GM21381 (cell line): Measurements from ENCODE around the gene ZNF324.
"Not testable (repeated sequence)": the region's sequence is repeated elsewhere in the genome, so short reads cannot be mapped to it uniquely, and the experiment has no call there.

Experiments
- ATAC-seq: cut with Tn5 transposase; IDR thresholded peaks from one replicate; pipeline ENCODE4 v1.9.1; 2021; ENCODE audit warnings: mild to moderate bottlenecking, moderate library complexity; ENCODE audit not compliant: unreplicated experiment

ZNF324 gene

DNA sequence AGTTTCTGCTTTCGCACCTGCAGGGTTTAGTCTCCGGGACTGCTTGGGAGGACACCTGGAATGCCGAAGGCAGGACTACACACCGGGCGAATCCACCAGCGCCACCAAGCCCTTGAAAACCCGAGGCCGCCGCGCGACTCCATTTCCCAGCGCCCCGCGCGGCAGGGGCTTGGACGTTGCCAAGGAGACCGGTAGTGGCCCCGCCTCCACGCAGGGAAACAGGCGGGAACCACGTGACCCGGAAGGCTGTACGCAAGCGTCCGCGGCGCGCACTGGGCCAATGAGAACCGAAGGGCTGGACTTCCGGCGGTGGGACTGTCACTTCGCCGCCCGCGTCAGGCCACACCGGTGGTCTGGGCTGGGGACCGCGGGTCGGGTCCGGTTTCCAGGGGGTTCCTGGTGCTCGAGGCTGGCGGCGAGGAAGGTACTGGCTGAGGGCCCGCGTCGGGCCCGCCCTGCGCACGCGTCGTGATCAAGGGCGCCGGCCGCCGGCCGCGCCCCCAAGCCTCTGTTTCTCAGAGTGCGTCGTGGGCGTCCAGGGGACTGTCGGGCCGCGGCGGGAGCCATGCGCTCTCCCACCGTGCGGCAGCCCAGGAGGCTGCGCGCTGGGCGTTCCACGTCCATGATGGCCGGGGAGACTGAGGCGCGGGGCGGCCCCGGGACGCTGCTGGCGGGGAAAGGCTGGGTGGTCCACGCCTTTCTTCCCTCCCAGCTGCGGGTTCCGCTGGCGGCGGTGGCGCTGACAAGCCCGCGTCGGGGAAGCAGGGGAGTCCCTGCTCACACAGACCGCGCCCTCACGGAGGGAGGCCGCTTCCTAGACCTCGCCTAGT is at the start of gene ZNF324:
Gene ZNF324 (plus strand): TSS at position 321 of the 830 bp plus-strand sequence. CDS start 2,106 bp downstream, outside the sequence.
- peak; percentile 83 for ATAC-seq

DNA sequence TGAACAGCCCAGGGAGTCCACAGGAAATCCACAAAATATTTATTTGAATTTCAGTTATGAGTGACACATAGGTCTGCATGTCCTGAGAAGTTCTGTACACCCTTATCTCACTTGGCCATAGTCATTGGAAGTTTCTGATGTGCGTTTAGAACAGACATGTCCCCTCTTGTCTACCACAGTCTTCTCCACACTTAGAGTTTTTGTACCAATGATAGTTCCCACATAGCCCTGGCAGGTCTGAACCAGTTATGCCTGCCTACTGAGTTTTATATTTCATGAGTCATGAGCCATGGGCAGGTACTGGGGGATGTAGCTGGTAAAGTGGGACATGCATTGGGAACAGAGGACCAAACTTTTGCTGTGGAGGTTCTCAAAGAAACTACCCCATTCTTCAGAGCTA is 38.3 kb upstream of the ZNF324 start:
- ATAC-seq: no peak

DNA sequence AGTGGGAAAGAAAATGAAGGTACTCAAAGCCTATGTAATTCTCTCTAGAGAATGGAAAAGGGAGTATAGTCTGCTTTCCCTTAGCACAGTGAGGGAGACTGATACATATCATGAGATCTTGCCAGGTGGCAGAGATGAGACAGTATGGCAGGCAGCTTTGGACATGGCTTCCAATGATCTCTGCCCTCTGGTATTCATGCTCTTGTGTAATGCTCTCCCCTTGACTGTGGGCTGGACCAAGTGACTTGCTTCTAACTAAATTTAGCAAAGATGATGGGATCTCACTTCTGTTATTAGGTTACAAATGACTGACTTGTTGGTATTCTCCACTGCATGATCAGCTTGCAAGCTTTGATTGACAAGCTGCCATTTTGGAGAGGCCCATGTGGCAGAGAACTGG is 37.1 kb upstream of the ZNF324 start:
- ATAC-seq: no peak

DNA sequence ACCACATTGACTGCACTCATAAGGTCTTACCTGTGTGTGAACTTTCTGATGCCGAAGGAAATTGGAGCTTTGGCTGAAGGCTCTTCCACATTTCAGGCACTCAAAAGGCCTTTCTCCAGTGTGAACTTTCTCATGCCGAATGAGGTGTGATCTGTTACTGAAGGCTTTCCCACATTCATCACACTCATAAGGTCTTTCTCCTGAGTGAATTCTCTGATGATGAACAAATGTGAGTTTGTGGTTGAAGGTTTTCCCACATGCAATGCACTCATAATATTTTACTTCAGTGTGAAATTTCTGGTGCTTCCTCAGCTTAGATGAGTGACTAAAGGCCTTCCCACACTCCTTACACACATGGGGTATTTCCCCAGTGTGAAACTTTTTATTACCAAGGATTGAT is 32.7 kb upstream of the ZNF324 start:
- ATAC-seq: no peak

DNA sequence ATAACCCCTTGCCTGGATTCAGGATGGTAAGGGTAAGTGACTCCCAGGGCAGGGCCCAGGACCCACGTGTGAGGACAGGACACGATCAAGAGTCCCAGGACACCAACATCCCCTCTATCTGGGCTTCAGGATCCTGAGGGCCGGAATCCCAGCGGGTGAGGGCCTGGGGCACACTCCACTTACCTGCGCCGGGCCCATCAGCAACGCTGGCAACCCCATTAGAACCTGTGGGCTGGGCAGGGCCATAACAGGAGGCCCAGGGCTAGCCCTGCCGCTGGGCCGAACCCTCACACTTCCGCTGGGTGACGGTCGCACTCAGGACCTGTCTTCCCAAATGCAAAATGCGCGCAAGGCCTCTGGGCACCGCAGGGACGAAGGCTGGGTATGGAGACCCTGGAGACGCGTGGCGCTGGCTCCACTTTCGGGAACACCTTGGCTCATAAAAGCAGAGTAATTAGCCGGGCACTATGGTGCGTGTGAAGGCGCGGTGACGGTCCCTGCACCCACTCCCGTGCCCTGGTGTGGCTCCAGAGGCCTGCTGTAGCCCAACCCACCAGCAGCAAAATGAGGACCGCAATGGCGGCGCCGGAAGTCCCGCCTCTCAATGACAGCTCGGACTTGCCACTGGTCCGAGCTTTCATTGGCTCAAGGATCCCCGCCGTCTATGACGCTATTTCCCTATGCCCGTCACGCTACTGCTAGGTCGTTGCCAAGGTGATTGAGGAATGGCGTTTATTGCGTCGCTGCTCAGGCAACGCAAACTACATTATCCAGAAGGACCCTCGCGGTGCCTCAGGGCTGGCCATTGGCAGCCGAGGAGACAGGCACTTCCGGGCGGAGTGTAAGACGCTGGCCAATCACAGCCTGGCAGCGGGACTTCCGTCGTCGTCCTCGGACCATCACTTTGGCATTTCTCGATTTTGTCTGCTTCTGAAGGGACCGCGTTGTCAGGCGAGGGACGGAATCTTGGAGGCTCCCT is 27.0 kb upstream of the ZNF324 start, which contains the start of gene ZNF132:
Gene ZNF132 (minus strand): TSS at position 578 of the 979 bp plus-strand sequence. CDS start 332 bp downstream, at position 246.
- ATAC-seq: peak; percentile 94

DNA sequence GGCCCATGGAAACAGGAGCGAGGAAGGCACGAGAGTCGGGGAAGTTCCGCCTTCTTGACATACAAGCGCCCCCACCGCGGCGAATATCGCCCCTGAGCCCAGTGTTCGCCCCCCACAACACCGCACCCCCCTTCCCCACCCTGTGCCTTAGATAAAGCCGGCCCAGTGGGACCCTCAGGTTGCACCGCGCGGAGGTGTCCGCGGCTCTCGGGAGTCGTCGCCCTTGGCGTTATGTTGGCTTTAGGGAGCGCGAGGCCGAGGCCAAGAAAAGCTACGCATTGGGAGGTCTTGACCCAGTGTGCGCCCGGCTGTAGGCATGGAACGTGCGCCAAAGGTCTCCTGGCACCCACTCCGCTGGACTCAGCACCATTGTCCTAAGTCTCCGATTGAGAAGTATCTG is 26.3 kb upstream of the ZNF324 start:
- ATAC-seq: no peak

DNA sequence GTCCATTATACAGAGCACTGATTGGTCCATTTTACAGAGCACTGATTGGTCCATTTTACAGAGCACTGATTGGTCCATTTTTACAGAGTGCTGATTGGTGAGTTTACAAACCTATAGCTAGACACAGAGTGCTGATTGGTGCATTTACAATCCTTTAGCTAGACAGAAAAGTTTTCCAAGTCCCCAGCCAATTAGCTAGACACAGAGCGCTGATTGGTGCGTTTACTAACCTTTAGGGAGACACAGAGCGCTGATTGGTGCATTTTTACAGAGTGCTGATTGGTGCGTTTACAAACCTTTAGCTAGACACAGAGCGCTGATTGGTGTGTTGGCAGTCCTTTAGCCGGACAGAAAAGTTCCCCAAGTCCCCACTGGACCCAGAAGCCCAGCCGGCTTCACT is 23.9 kb upstream of the ZNF324 start:
- not testable (repeated sequence) for ATAC-seq

DNA sequence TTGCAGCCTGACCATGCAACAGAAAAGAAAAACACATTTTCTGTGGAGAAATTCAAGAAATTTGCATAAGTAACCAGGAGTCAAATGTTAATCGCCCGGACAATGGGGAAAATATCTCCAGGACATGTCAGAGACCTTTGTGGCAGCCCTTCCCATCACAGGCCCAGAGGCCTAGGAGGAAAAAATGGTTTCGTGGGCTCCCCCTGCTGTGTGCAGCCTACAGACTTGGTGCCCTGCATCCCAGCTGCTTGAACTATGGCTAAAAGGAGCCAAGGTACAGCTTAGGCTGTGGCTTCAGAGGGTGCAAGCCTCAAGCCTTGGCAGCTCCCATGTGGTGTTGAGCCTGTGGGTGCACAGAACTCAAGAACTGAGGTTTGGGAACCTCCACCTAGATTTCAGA is 18.0 kb upstream of the ZNF324 start:
- not testable (repeated sequence) for ATAC-seq

DNA sequence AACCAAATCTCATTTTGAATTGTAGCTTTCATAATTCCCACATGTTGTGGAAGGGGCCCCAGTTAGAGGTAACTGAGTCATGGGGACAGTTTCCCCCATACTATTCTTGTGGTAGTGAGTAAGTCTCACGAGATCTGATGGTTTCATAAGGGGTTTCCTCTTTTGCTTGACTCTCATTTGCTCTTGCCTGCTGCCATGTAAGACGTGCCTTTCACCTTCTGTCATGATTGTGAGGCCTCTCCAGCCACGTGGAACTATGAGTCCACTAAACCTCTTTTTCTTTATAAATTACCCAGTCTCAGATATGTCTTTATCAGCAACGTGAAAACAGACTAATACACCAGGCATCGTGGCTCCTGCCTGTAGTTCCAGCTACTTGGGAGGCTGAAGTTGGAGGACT is 16.9 kb upstream of the ZNF324 start:
- ATAC-seq: not testable (repeated sequence)

DNA sequence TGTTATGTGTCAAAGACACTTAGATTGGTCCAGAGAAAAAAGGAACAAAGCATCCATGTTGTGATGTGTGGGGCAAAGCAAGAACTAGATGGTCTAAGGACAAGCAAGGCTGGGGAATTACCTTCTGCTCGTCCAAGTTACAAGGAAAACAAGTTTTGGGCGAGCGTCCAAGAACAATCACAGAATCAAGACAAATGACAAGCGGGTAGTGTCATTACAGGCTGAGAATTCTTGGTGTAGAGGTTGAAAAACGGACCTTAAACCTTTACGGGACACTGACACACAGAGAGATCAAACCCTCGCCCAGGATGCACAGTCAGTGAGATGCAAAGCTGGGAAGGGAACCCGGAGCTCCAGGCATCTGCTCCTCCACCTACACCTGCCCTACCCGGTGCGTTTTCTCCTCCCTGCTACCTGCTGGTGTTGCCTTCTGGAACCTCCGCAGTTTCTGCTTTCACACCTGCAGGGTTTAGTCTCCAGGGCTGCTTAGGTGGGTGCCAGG is 16.0 kb upstream of the ZNF324 start:
- peak; percentile 3 for ATAC-seq

DNA sequence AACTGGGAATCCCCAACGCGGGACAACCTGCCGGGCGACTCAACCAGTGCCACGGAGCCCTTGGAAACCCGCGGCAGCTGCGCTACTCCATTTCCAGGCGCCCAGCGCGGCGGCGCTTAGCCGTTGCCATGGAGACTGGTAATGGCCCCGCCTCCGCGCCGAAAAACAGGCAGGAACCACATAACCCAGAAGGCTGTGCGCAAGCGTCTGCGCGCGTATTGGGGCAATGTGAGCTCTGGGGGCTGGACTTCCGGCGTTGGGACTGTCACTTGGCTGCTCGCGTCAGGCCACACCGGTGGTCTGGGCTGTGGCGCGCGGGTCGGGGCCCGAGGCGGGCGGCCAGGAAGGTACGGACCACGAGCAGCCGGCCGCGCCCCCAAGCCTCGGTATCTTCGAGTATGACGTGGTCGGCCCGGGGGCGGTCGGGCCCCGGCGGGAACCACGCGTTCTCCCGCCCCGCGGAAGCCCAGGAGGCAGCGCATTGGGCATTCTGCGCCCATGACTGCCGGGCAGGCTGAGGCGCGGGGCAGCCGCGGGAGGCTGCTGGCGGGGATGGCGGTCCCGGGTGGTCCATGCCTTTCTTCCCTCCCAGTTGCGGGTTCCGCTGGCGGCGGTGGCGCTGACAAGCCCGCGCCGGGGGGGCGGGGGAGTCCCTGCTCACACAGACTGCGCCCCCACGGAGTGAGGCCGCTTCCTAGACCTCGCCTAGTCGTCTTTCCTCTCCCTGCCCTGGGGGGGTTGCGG is 15.3 kb upstream of the ZNF324 start, which contains the start of gene ZNF324B:
Gene ZNF324B (plus strand): TSS at position 265 of the 744 bp plus-strand sequence. CDS start 2,080 bp downstream, outside the sequence.
- ATAC-seq: peak; percentile 93

DNA sequence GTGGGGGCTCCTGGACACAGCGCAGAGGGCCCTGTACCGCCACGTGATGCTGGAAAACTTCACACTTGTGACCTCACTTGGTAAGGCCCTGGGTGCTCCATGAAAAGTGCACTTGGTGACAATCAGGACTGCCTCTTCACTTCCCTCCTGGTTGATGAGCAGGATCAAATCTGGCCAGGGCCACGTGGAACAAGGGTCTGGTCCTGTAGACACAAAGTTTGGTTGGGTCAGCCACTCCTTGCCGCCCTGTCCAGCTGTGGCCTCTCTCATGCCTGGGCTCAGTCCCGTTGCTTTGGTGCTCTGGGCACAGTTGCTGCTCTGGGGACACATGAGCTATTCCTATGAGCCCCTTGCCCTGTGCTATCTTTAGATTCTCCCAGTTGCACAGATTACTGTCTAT is 13.1 kb upstream of the ZNF324 start:
- no peak for ATAC-seq

DNA sequence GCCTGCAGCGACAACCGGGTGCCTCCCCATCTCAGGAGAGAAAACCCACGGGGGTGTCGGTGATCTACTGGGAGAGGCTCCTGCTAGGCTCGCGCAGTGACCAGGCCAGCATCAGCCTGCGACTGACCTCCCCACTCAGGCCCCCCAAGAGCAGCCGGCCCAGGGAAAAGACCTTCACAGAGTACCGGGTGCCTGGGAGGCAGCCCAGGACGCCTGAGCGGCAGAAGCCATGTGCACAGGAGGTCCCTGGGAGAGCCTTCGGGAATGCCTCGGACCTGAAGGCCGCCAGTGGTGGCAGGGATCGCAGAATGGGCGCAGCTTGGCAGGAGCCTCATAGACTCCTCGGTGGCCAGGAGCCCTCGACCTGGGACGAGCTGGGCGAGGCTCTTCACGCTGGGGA is 11.6 kb upstream of the ZNF324 start:
- ATAC-seq: no peak

DNA sequence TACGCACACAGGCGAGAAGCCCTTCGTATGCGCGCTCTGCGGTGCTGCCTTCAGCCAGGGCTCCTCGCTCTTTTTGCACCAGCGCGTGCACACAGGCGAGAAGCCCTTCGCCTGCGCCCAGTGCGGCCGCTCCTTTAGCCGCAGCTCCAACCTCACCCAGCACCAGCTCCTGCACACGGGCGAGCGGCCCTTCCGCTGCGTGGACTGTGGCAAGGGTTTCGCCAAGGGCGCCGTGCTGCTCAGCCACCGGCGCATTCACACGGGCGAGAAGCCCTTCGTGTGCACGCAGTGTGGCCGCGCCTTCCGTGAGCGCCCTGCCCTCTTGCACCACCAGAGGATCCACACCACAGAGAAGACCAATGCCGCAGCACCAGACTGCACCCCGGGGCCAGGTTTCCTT is 10.8 kb upstream of the ZNF324 start:
- ATAC-seq: no peak

DNA sequence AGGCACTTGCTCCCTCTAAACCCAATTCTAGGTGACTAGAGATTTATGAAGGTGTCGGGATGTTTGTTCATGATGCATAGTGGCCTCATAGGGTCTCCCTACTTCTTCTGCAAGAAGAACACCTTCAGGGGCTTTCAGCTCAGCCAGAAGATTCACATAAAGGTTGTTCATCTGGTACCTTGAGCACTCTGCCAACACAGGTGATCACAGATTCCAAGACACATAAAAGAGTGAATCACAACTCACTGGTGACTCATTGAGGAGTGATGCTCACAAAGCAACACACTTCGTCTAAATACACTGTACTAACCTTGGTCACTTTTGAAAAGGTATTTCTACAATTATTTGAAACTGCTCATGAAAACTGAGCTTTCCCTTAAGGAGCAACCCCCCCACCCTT is 6.8 kb upstream of the ZNF324 start:
- no peak for ATAC-seq

DNA sequence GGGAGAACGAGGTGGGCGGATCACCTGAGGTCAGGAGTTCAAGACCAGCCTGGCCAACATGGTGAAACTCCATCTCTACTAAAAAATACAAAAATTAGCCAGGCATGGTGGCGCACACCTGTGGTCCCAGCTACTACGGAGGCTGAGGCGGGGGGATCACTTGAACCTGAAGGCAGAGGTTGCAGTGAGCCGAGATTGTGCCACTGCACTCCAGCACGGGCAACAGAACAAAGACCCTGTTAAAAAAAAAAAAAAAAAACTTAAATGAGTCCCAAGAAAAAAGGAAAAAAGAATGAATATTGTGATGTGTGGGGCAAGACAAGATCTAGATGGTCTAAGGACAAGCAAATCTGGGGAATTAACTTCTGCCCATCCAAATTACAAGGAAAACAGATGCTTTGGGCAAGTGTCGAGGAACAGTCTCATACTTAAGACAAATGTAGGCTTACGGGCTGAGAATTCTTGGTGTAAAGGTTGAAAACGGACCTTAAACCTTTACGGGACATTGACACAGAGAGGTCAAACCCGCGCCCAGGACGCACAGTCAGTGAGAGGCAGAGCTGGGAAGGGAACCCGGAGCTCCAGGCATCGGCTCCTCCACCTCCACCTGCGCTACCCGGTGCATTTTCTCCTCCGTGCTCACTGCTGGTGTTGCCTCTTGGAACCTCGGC is 656 bp upstream of the ZNF324 start:
- peak; percentile 22 for ATAC-seq

DNA sequence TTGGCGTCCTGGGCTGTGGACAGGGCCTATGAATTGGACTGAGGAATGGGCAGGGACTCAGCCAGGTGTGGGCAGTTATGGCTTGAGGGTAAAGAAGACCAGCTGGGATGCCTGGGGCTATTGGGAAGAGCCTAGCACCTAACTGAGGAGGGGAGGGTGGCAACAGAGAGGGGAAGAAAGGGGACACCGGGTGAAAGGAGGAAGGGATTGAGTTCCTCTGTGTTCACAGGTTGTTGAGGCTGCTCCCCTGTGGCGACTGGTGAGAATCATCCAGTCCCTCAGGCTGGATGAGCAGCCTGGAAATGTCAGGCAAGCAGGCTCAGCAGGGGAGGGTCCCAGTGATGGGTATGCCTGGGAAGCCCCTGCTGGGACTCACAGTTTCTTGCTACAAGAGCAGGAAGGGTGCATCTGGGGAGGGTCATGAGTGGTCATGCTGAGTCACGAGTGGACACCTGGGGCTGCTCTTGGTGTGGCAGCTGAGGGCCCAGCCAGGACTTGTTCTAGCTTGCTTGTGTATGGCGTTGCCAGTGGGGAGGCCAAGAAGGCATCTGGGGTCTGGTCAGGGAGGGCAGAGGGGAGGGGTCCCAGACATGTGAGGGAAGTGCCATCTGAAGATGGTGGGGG is 1.4 kb downstream of the ZNF324 start:
- no peak for ATAC-seq

DNA sequence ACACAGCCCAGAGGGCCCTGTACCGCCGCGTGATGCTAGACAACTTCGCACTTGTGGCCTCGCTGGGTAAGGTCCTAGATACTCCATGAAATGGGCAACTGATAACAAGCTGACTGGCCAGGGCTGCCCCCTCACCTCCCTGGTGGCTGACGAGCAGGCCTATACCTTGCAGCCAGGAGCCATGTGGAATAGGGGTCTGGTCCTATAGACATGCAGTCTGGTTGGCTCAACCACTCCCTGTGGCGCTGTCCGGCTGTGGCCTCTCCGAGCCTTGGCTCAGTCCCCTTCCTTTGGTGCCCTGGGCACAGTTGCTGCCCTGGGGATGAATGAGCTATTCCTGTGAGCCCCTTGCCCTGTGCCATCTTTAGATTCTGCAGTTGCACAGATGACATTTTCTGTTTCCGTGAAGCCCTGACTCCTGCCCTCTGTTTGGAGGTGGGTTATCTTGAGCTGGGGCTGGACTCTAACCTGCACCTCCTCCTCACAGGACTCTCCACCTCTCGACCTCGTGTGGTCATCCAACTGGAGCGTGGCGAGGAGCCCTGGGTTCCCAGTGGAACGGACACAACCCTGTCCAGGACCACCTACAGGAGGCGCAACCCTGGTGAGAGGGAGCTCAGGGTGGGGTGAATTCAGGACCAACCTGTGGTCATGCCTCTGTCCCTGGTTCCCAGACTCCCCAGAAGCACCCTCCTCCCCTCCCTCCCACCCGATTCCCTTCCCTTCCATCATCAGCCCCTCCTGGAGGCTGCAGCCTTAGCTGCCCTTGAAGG is 2.5 kb downstream of the ZNF324 start:
- no peak for ATAC-seq
